Mononuclear cell (primary cell): ENCODE results near the gene ACSL6. TPM values are rescaled to one million over a fixed set of nuclear protein-coding genes. Genes with fewer than 3 reads are reported as not detected.
"Not testable (repeated sequence)": the region's sequence is repeated elsewhere in the genome, so short reads cannot be mapped to it uniquely, and the experiment has no call there.

Source experiments
- H3K27me3 ChIP-seq: 2 replicates; pipeline ENCODE4 v1.6.0; 2011; ENCODE audit warnings: low read length, control low read depth; ENCODE audit not compliant: insufficient read depth
- H3K4me1 ChIP-seq: 2 replicates; pipeline ENCODE4 v1.5.1; 2011; ENCODE audit warnings: mild to moderate bottlenecking, low read length, control low read depth; ENCODE audit not compliant: insufficient read depth
- H3K4me3 ChIP-seq: 2 replicates; pipeline ENCODE4 v1.5.1; 2011; ENCODE audit warnings: mild to moderate bottlenecking, low read length, moderate library complexity
- H3K9me3 ChIP-seq: 2 replicates; pipeline ENCODE4 v1.5.1; 2011; ENCODE audit warnings: low read depth, mild to moderate bottlenecking, control low read depth, low read length
- total RNA-seq: library from RNA; depleted of rRNA; stranded (reverse); fragments of >200 nt; gene quantifications from one replicate; pipeline ENCODE4 v1.2.3, GENCODE V29; 2012

Gene ACSL6
- total RNA-seq, 1 donor = 24.8 TPM

GRCh38 chr5:131943916-131944315, 67.5 kb downstream of the ACSL6 start:
- Histone ChIP-seq H3K4me1 (peaks cover 8% of the 10 kb centered on the region), H3K9me3 (no peaks in the 10 kb centered on the region), H3K27me3 (peaks cover 1% of the 10 kb centered on the region), H3K4me3 (no peak overlapping the region)

- Histone ChIP-seq H3K4me3 (no peak overlapping the region), H3K27me3 (peaks cover 3% of the 10 kb centered on the region), H3K4me1 (peaks cover 8% of the 10 kb centered on the region), H3K9me3 (no peaks in the 10 kb centered on the region)
Observed at GRCh38 chr5:131942016-131942415, 69.4 kb downstream of the ACSL6 start.

GRCh38 chr5:131939690-131940345, 71.6 kb downstream of the ACSL6 start:
- Histone ChIP-seq H3K27me3 (peaks cover 3% of the 10 kb centered on the region), H3K9me3 (no peaks in the 10 kb centered on the region), H3K4me3 (no peak overlapping the region), H3K4me1 (peaks cover 6% of the 10 kb centered on the region)

GRCh38 chr5:131932235-131932634, 79.2 kb downstream of the ACSL6 start:
- no peaks in the 10 kb centered on the region for H3K4me1 ChIP-seq
- H3K27me3 ChIP-seq = peaks cover 8% of the 10 kb centered on the region
- peaks cover 20% of the 10 kb centered on the region for H3K9me3 ChIP-seq
- no peak overlapping the region for H3K4me3 ChIP-seq

- Histone ChIP-seq H3K27me3 (peaks cover 10% of the 10 kb centered on the region), H3K4me1 (no peaks in the 10 kb centered on the region), H3K9me3 (peaks cover 35% of the 10 kb centered on the region), H3K4me3 (no peak overlapping the region)
Observed at GRCh38 chr5:131928957-131929356, 82.5 kb downstream of the ACSL6 start.

GRCh38 chr5:131926168-131926567, 85.3 kb downstream of the ACSL6 start:
- Histone ChIP-seq H3K4me3 (no peak overlapping the region), H3K9me3 (peaks cover 35% of the 10 kb centered on the region), H3K4me1 (no peaks in the 10 kb centered on the region), H3K27me3 (peaks cover 8% of the 10 kb centered on the region)

- Histone ChIP-seq H3K9me3 (no peaks in the 10 kb centered on the region), H3K4me1 (no peaks in the 10 kb centered on the region), H3K4me3 (no peak overlapping the region), H3K27me3 (no peaks in the 10 kb centered on the region)
Observed at GRCh38 chr5:131916481-131916880, 95.0 kb downstream of the ACSL6 start.

- H3K4me1 ChIP-seq = no peaks in the 10 kb centered on the region
- no peaks in the 10 kb centered on the region for H3K9me3 ChIP-seq
- no peak overlapping the region for H3K4me3 ChIP-seq
- no peaks in the 10 kb centered on the region for H3K27me3 ChIP-seq
Observed at GRCh38 chr5:131914472-131914871, 97.0 kb downstream of the ACSL6 start.

GRCh38 chr5:131913603-131914002, 97.9 kb downstream of the ACSL6 start:
- H3K9me3 ChIP-seq = no peaks in the 10 kb centered on the region
- no peaks in the 10 kb centered on the region for H3K27me3 ChIP-seq
- H3K4me3 ChIP-seq = no peak overlapping the region
- H3K4me1 ChIP-seq = no peaks in the 10 kb centered on the region

GRCh38 chr5:131906668-131907067, 104.8 kb downstream of the ACSL6 start:
- Histone ChIP-seq H3K9me3 (peaks cover 24% of the 10 kb centered on the region), H3K27me3 (no peaks in the 10 kb centered on the region), H3K4me3 (no peak overlapping the region), H3K4me1 (peaks cover 4% of the 10 kb centered on the region)

GRCh38 chr5:131902266-131902665, 109.2 kb downstream of the ACSL6 start:
- H3K9me3 ChIP-seq = peaks cover 24% of the 10 kb centered on the region
- H3K27me3 ChIP-seq, H3K4me1 ChIP-seq, H3K4me3 ChIP-seq: not testable (repeated sequence)

Other genes with a start within 250 kb of the ACSL6 start
- gene FNIP1, start 214.6 kb downstream of the ACSL6 start, total RNA-seq = 77.5 TPM
- gene MEIKIN, start 66.0 kb downstream of the ACSL6 start, total RNA-seq = 1.0 TPM
- not detected for gene IL3, start 49.0 kb upstream of the ACSL6 start, total RNA-seq
- gene CSF2, start 62.1 kb upstream of the ACSL6 start, total RNA-seq = 3.5 TPM
- gene P4HA2, start 216.2 kb upstream of the ACSL6 start, total RNA-seq = 0.31 TPM
- not detected for gene PDLIM4, start 246.0 kb upstream of the ACSL6 start, total RNA-seq